Ovary (tissue), 9 donors: ENCODE results near the gene JAKMIP3. TPM values are rescaled to one million over a fixed set of nuclear protein-coding genes. Genes with fewer than 3 reads are reported as not detected.

Experiments used
- DNase-seq, 5 donors: peaks; one replicate each; pipeline ENCODE4 v3.0.0-alpha.2; 2019 to 2020
- H3K27ac ChIP-seq, 2 donors: fragments of 200-600 bp; one replicate each; pipeline versions ENCODE4 v1.5.1 to v1.8.0; 2019 to 2022
- H3K27me3 ChIP-seq: fragments of 200-600 bp; one replicate; pipeline ENCODE4 v1.8.0; 2022
- H3K36me3 ChIP-seq: fragments of 200-600 bp; sonication (generic); one replicate; pipeline ENCODE4 v1.5.1; 2019
- H3K4me1 ChIP-seq: one replicate; pipeline ENCODE4 v1.8.1; 2013; ENCODE audit warnings: mild to moderate bottlenecking, moderate library complexity; ENCODE audit not compliant: insufficient read depth
- H3K4me3 ChIP-seq: fragments of 200-600 bp; sonication (generic); one replicate; pipeline ENCODE4 v1.5.1; 2017
- H3K9me3 ChIP-seq, 2 donors: fragments of 200-600 bp in 1 of 2; sonication (generic) in 1 of 2; one replicate each; pipeline versions ENCODE4 v1.5.1 to v1.8.1; 2013 to 2019; ENCODE audit warnings: mild to moderate bottlenecking in 1 of 2, moderate library complexity in 1 of 2
- CTCF ChIP-seq, 3 donors: fragments of 450-650 bp in 2 of 3; fragments of 200-600 bp in 1 of 3; IDR thresholded peaks; one replicate each; pipeline versions ENCODE4 v1.5.1 to v1.8.0; 2016 to 2022; ENCODE audit warnings: antibody characterized with exemption in 3 of 3, mild to moderate bottlenecking in 1 of 3
- EP300 ChIP-seq: sonication (generic); formaldehyde crosslinking; IDR thresholded peaks from one replicate; pipeline ENCODE4 v1.6.1; 2017; ENCODE audit warnings: antibody characterized with exemption
- POLR2A ChIP-seq: fragments of 450-650 bp; IDR thresholded peaks from one replicate; pipeline ENCODE4 v1.6.1; 2017; ENCODE audit warnings: antibody characterized with exemption, mild to moderate bottlenecking, moderate library complexity
- WGBS, 3 donors: extraction: QIAGEN DNeasy Blood & Tissue Kit in 1 of 3; methylation state at CpG; one replicate each; pipeline versions ENCODE4 v1.1.5 to v1.1.7; 2013 to 2017; 5-methylcytosine and 5-hydroxymethylcytosine counted together
- intact Hi-C, 4 donors: fragments of 100-400 bp; cut with DNase I; formaldehyde crosslinking; loops; one replicate each; pipeline versions ENCODE4 v1.11.0 to v1.15.1; 2022 to 2023
- polyA plus RNA-seq, 2 donors: library from polyadenylated mRNA; stranded (reverse); fragments of 200-250 nt in 1 of 2; fragments of 350-450 nt in 1 of 2; fragmentation: Illumina TruSeq in 1 of 2; extraction: RNeasy Lipid Tissue Mini Kit (QIAGEN cat#74804) in 1 of 2; gene quantifications; one replicate each; pipeline ENCODE4 v1.2.3, GENCODE V29; 2013 to 2014
- total RNA-seq, 7 donors: library from RNA; depleted of rRNA in 2 of 7; stranded (reverse); fragments of >200 nt in 2 of 7; fragmentation: NEBNext Ultra II Directional in 3 of 7; extraction: Animal tissue kit (Norgen Biotek cat#: 25700) in 3 of 7; gene quantifications; one replicate each; pipeline versions ENCODE4 v1.1.0 to v1.2.4, GENCODE V29; 2016 to 2023
- donor health status: DM: no; HTN: no; CAD: no; lungs with moderate emphysema.
- donor health status: DM: no; HTN: no; CAD: no.
- donor health status: Bipolar disorder and iron deficiency.
- donor health status: DM: yes; HTN: yes; CAD: no.
- donor health status: DM: no; HTN: no; CAD: no.
- donor health status: DM: yes; HTN: yes; CAD: no.

The JAKMIP3 gene
- total and polyA plus RNA-seq, 9 donors: 0.48 to 2.5 (median 1.5) TPM

- Histone ChIP-seq H3K9me3 (peaks cover 0 to 3% of the 10 kb centered on the region in 2 donors), H3K27me3 (no peaks in the 10 kb centered on the region), H3K27ac (no peak overlapping the region), H3K4me1 (no peaks in the 10 kb centered on the region), H3K36me3 (no peaks in the 10 kb centered on the region), H3K4me3 (no peak overlapping the region)
- TF ChIP-seq POLR2A (no peak), EP300 (no peak), CTCF (IDR thresholded peaks at IDR 0.05) (no peak)
- WGBS, 3 donors: 80 to 85% (median 81%) methylated on average over 9 of the region's 9 CpGs
- intact Hi-C loops: no loop called here
- DNase-seq: no peak
Observed at GRCh38 chr10:132094581-132095234, 29.0 kb downstream of the JAKMIP3 start.

GRCh38 chr10:132095403-132096113, 29.8 kb downstream of the JAKMIP3 start:
- intact Hi-C loops: no loop called here
- 93 to 96% (median 95%) methylated on average over 12 of the region's 12 CpGs for WGBS, 3 donors
- no peak for DNase-seq
- Histone ChIP-seq H3K4me3 (no peak overlapping the region), H3K27me3 (no peaks in the 10 kb centered on the region), H3K9me3 (peaks cover 0 to 3% of the 10 kb centered on the region in 2 donors), H3K36me3 (no peaks in the 10 kb centered on the region), H3K4me1 (no peaks in the 10 kb centered on the region), H3K27ac (no peak overlapping the region)
- TF ChIP-seq POLR2A (no peak), EP300 (no peak), CTCF (IDR thresholded peaks at IDR 0.05) (no peak)

- no peak for DNase-seq
- no peak overlapping the region for H3K27ac ChIP-seq
- peaks cover 0 to 3% of the 10 kb centered on the region in 2 donors for H3K9me3 ChIP-seq
- H3K4me1 ChIP-seq: no peaks in the 10 kb centered on the region
- 43 to 62% (median 58%) methylated on average over 6 of the region's 6 CpGs for WGBS, 3 donors
- no peak overlapping the region for H3K4me3 ChIP-seq
- intact Hi-C loops: no loop called here
- H3K27me3 ChIP-seq: no peaks in the 10 kb centered on the region
- H3K36me3 ChIP-seq: no peaks in the 10 kb centered on the region
- TF ChIP-seq EP300 (no peak), CTCF (IDR thresholded peaks at IDR 0.05) (no peak)
Observed at GRCh38 chr10:132096223-132096622, 30.5 kb downstream of the JAKMIP3 start.

- Histone ChIP-seq H3K4me3 (no peak overlapping the region), H3K9me3 (peaks cover 0 to 3% of the 10 kb centered on the region in 2 donors), H3K4me1 (no peaks in the 10 kb centered on the region), H3K36me3 (no peaks in the 10 kb centered on the region), H3K27me3 (no peaks in the 10 kb centered on the region), H3K27ac (no peak overlapping the region)
- no peak for DNase-seq
- intact Hi-C loops: no loop called here
- 90 to 93% (median 92%) methylated on average over 22 of the region's 22 CpGs for WGBS, 3 donors
- TF ChIP-seq CTCF (IDR thresholded peaks at IDR 0.05) (no peak), POLR2A (no peak), EP300 (no peak)
Observed at GRCh38 chr10:132096863-132097478, 31.2 kb downstream of the JAKMIP3 start.
